Brain microvascular endothelial cell (primary cell): ENCODE data around the gene IPO11.
"Not testable (repeated sequence)": the region's sequence is repeated elsewhere in the genome, so short reads cannot be mapped to it uniquely, and the experiment has no call there.

ENCODE experiments used
- DNase-seq: peaks from one replicate; pipeline ENCODE4 v3.0.0-alpha.2; 2020
- H3K27ac ChIP-seq: fragments of 250-450 bp; sonication (Bioruptor Pico); 2 replicates; pipeline ENCODE4 v1.5.1; 2020; ENCODE audit warnings: mild to moderate bottlenecking, moderate library complexity
- H3K27me3 ChIP-seq: fragments of 250-450 bp; sonication (Bioruptor Pico); replicated peaks from 2 replicates; pipeline ENCODE4 v1.5.1; 2020; ENCODE audit warnings: mild to moderate bottlenecking
- H3K36me3 ChIP-seq: fragments of 250-450 bp; sonication (Bioruptor Pico); replicated peaks from 2 replicates; pipeline ENCODE4 v1.5.1; 2020; ENCODE audit warnings: mild to moderate bottlenecking
- H3K4me3 ChIP-seq: 2 replicates; pipeline ENCODE4 v1.5.1; 2011; ENCODE audit warnings: low read depth, mild to moderate bottlenecking, control low read depth, low read length, moderate library complexity
- in situ Hi-C: cut with HindIII; loops from 2 replicates; pipeline ENCODE4 v1.10.0; 2017; ENCODE audit warnings: low sequenced_read_pairs, low pct_ligation_motif_present
- TF ChIP-seq, protein P1 (sequence below): IDR thresholded peaks from 2 replicates; pipeline ENCODE4 v1.5.1; 2011; ENCODE audit warnings: low read depth, mild to moderate bottlenecking, moderate library complexity, low read length, control low read depth, inconsistent platforms; ENCODE audit errors: missing control alignments

Gene IPO11

GRCh38 chr5:62564101-62564500, 151.5 kb downstream of the IPO11 start:
- Histone ChIP-seq H3K36me3 (peaks cover 3% of the 10 kb centered on the region), H3K27me3 (no peaks in the 10 kb centered on the region), H3K4me3 (no peak overlapping the region), H3K27ac (no peak overlapping the region)
- no peak for DNase-seq
- TF ChIP-seq, protein P1, sequence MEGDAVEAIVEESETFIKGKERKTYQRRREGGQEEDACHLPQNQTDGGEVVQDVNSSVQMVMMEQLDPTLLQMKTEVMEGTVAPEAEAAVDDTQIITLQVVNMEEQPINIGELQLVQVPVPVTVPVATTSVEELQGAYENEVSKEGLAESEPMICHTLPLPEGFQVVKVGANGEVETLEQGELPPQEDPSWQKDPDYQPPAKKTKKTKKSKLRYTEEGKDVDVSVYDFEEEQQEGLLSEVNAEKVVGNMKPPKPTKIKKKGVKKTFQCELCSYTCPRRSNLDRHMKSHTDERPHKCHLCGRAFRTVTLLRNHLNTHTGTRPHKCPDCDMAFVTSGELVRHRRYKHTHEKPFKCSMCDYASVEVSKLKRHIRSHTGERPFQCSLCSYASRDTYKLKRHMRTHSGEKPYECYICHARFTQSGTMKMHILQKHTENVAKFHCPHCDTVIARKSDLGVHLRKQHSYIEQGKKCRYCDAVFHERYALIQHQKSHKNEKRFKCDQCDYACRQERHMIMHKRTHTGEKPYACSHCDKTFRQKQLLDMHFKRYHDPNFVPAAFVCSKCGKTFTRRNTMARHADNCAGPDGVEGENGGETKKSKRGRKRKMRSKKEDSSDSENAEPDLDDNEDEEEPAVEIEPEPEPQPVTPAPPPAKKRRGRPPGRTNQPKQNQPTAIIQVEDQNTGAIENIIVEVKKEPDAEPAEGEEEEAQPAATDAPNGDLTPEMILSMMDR, result no peak
- in situ Hi-C loops, result no loop called here

- H3K27me3 ChIP-seq, H3K27ac ChIP-seq, H3K4me3 ChIP-seq, DNase-seq, in situ Hi-C loops, H3K36me3 ChIP-seq: not testable (repeated sequence)
Observed at GRCh38 chr5:62565740-62566139, 153.2 kb downstream of the IPO11 start.

DNA sequence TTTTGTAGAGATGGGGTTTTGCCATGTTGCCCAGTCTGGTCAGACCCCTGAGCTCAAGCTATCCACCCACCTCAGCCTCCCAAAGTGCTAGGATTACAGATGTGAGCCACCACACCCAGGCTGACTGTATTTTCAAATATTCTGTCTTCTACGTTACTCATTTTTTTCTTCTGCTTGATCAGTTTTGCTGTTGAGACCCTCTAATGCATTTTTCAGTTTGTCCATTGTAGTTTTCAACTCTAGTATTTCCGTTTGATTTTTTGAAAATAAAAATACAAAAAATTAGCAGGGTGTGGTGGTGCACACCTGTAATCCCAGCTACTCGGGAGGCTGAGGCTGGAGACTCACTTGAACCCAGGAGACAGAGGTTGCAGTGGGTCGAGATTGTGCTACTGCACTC, 155.6 kb downstream of the IPO11 start:
- DNase-seq, result no peak
- TF ChIP-seq, protein P1, result no peak
- Histone ChIP-seq H3K4me3 (no peak overlapping the region), H3K36me3 (peaks cover 3% of the 10 kb centered on the region), H3K27ac (no peak overlapping the region), H3K27me3 (no peaks in the 10 kb centered on the region)
- in situ Hi-C loops, result no loop called here

- DNase-seq, result no peak
- in situ Hi-C loops, result no loop called here
Observed at GRCh38 chr5:62568800-62569432, 156.4 kb downstream of the IPO11 start.

DNA sequence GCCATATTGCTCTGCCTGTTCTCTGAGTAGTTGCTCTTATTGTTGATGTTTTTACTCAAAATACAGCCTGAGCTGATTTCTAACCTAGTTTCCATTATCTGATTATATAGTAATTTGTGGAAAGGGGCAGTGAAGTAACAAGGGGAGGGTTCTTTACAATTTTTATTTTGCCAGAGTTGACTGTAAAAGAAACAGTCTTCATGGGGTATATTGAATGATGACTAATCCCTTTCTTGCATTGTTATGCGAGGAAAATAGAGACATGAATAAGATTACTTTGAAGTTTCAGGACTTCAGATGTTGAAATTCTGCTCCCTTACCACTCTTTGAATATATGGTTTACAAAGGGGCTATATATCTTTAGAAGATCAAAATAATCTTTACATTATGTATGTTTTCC, 156.9 kb downstream of the IPO11 start:
- no peak for DNase-seq
- Histone ChIP-seq H3K4me3 (no peak overlapping the region), H3K27ac (no peak overlapping the region), H3K27me3 (no peaks in the 10 kb centered on the region), H3K36me3 (peaks cover 3% of the 10 kb centered on the region)
- in situ Hi-C loops, result no loop called here
- TF ChIP-seq, protein P1, result no peak

More at GRCh38 chr5:62568800-62569432, 156.4 kb downstream of the IPO11 start:
- peaks cover 3% of the 10 kb centered on the region for H3K36me3 ChIP-seq
- H3K4me3 ChIP-seq, result no peak overlapping the region
- TF ChIP-seq, protein P1, result no peak
- no peak overlapping the region for H3K27ac ChIP-seq
- H3K27me3 ChIP-seq, result no peaks in the 10 kb centered on the region

DNA sequence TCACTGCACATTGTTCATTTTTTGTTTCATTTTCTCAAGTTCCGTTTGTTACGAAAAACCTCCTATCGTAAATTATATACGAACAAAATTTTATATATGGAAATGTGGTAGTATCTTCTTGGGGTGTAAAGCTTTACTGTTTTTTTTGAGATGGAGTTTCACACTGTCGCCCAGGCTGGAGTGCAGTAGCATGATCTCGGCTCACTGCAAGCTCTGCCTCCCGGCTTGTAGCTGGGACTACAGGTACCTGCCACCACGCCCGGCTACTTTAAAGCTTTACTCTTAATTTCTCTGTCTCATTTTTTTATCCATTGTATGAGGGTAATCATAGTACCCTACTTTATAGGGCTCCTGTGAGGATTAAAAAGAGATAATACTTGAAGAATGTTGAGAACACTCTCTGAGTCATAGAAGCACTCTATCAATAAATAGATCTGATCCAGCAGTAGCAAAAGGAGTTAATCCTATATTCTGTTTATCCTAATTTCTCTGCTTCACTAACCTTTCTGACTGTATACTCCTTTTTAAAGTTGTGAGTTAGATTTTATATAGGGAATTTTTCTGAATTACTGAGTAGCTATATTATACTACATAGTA, 160.5 kb downstream of the IPO11 start:
- no peak for DNase-seq
- no peaks in the 10 kb centered on the region for H3K27me3 ChIP-seq
- H3K4me3 ChIP-seq, result no peak overlapping the region
- H3K36me3 ChIP-seq, result peaks cover under 1% of the 10 kb centered on the region
- TF ChIP-seq, protein P1, result no peak
- H3K27ac ChIP-seq, result no peak overlapping the region
- in situ Hi-C loops, result no loop called here
